ENCODE data around the gene MST1R.
"Not testable (repeated sequence)": the region's sequence is repeated elsewhere in the genome, so short reads cannot be mapped to it uniquely, and the experiment has no call there.

MST1R gene

GRCh38 chr3:49903451-49904424 is at the start of gene MST1R:
Gene MST1R (minus strand): TSS chr3:49903873. CDS start chr3:49903609, 264 bp downstream.
- DNase-seq (ENCODE audit: low read depth in 2 of 2): peak; percentile 68 to 80

DNA sequence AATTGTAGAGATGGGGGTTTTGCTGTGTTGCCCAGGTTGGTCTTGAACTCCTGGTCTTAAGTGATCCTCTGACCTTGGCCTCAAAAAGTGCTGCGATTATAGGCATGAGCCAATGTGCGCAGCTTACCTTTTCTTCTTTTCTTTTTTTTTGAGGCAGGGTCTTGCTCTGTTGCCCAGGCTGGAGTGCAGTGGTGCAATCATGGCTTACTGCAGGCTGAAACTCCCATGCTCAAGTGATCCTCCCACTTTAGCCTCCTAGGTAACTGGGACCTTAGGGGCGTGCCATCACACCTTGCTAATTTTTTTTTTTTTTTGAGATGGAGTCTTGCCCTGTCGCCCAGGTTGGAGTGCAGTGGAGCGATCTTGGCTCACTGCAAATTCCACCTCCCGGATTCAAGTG is 49.3 kb upstream of the MST1R start:
- no peak for DNase-seq (ENCODE audit: low read depth in 2 of 2)

DNA sequence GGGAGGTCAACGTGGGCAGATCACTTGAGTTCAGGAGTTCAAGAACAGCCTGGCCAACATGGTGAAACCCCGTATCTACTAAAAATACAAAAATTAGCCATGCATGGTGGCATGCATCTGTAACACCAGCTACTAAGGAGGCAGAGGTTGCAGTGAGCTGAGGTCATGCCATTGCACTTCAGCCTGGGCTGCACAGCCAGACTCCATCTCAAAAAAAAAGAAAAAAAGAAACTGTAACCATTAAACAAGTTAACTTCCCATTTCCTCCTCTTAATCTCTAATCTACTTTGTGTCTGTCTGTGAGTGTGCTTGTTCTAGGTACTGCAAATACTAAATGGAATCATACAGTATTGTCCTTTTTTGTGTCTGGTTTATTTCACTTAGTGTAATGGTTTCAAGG is 39.0 kb upstream of the MST1R start:
- DNase-seq (ENCODE audit: low read depth in 2 of 2): no peak

GRCh38 chr3:49940667-49941249 is 37.1 kb upstream of the MST1R start:
- DNase-seq (ENCODE audit: low read depth in 2 of 2): no peak

- DNase-seq (ENCODE audit: low read depth in 2 of 2): peak; percentile 88 to 92
These were observed 36.4 kb upstream of the MST1R start, which contains the start of gene RBM6 for GRCh38 chr3:49939858-49940666. Gene RBM6 (plus strand): TSS chr3:49940150. CDS start chr3:49962642, 22,492 bp downstream.

DNA sequence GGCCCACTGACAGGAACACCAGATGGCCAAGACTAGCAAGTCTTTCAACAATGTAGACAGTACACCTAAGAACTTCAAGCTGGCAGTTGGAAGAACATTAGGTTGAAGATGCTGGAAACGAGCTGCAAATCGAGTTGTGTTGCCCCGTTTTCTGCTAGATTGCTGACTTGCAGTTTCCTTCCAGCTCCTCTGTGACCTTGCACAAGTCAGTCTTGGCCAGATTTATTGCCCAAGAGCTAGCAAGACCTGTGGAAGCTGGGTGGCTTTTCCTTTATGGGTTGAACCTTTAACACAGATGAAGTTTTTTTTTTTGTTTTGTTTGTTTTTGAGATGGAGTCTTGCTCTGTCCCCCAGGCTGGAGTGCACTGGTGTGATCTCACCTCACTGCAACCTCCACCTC is 33.4 kb upstream of the MST1R start:
- no peak for DNase-seq (ENCODE audit: low read depth in 2 of 2)

GRCh38 chr3:49932281-49932680 is 28.6 kb upstream of the MST1R start:
- not testable (repeated sequence) for DNase-seq (ENCODE audit: low read depth in 2 of 2)

DNA sequence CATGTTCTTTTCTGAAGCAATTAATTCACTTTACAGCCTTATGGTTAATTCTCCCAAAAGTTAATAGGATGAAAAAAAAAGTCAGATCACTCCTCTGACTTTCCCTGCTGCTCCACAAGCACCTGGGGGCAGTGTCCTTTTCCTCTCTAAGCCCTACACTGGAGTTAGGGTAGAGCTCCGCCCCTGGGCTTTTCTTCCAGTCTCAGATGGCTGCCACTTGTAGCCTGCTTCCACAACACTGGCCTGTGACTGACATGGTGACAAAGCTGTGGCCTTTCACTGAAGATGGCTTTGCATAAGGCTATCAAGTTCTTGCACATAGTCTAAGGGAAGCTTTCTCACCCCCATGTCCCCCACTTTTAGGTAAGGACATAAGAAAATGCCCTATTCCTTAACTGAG is 27.2 kb upstream of the MST1R start:
- no peak for DNase-seq (ENCODE audit: low read depth in 2 of 2)

DNA sequence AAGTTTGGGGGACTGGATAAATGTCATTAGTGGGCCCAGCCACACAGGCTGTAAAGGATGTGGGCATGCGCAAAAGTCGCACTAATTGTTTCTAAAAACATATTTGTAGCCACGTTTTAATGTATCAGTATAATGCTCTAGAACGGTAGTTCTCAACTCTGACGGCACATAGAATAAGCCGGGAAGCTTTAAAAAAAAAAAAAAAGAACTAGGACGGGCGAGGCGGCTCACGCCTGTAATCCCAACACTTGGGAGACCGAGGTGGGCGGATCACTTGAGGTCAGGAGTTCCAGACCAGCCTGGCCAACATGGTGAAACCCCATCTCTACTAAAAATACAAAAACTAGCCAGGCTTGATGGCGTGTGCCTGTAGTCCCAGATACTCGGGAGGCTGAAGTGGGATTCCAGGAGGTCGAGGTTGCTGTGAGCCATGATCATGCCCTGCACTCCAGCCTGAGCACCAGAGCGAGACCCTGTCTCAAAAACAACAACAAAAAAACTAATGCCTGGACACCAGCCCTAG is 26.6 kb upstream of the MST1R start:
- DNase-seq (ENCODE audit: low read depth in 2 of 2): no peak

DNA sequence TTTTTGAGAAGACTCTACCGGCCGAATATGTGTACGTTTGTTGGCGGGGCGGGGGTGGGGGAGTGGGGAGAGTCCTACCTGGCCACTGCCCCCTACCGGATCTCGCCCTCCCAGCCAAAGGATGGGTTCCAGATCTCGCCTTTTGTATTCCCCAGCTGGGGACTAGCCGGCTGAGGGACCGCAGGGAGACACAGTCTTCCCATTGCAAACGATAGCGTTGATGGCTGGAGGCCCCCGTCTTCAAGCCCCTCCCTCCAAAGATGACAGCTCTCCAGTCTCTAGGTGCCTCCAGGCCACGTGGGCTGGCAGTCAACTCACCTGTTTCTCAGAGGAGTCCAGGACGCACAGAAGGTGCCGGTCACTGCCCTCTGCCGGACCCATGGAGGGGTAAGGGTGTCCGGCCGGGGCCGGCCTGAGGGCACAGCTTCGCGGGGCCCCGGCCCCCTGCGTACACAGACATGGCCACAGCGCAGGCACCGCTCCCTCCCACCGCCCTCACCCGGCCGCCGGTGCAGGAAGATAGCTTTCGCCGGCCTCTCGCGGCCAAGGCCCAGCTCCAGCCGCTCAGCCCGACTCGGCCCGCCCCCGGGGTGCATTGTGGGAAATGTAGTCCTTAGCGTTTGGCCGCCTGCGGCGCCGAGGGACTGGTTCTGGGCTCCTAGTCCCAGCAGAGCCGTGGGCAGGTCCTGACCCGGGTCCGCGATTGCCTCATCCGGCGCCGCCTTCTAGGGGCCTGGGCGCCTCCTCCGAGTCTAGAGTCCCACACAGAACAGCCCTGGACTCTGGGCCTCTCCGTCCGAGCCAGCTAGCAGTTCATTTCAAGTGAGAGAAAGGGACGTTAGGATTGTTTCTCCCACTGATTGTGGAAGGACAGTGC is 25.9 kb upstream of the MST1R start, which contains the start of gene MON1A:
Gene MON1A, minus strand, starts transcription at position 521 of the 877 bp plus-strand sequence. CDS start 16,465 bp downstream, outside the sequence.
- DNase-seq (ENCODE audit: low read depth in 2 of 2): peak; percentile 75 to 86

GRCh38 chr3:49928481-49929017 is 24.9 kb upstream of the MST1R start:
- no peak for DNase-seq (ENCODE audit: low read depth in 2 of 2)

DNA sequence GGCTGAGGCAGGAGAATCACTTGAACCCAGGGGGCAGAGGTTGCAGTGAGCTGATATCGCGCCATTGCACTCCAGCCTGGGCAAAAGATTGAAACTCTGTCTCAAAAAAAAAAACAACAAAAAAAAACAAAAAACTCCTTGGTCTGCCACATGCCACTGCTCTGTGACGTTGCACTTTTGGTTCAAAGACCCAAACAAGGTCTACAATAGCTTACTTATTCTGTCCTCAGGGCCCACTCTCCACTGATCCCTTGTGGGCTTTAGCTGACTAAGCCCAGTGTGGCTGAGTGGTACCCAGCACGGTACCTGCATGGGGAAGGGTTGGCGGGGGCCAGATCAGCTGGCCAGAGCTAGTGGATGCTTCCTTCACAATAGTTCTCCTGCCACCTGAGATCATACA is 24.1 kb upstream of the MST1R start:
- DNase-seq (ENCODE audit: low read depth in 2 of 2): no peak

DNA sequence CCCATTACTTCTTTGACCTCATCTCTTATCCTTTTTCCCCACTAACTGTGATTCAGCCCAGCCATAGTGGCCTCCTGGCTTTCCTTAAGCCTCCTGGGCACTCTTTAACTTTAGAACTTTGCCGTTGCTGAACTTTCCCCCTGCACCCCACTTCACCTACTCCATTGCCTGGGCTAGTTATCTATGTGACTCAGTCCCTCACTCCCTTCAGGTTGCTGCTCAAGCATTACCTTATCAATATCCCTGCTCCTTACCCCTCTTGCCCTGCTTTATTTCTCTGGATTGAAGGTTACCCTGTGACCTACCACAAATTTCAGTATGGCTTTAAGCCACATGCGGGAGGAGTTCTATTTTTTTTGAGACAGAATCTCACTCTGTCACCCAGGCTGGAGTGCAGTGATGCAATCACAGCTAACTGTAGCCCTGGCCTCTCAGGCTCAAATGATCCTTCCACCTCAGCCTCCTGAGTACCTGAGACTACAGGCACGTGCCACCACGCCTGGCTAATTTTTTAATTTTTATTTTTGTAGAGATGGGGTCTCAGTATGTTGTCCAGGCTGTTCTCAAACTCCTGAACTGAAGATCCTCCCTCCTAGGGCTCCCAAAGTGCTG is 22.6 kb upstream of the MST1R start:
- DNase-seq (ENCODE audit: low read depth in 2 of 2): no peak

- no peak for DNase-seq (ENCODE audit: low read depth in 2 of 2)
These were observed 21.8 kb upstream of the MST1R start for GRCh38 chr3:49925485-49925884.

GRCh38 chr3:49924683-49925082 is 21.0 kb upstream of the MST1R start:
- DNase-seq (ENCODE audit: low read depth in 2 of 2): no peak

GRCh38 chr3:49917806-49918590 is 14.3 kb upstream of the MST1R start:
- not testable (repeated sequence) for DNase-seq (ENCODE audit: low read depth in 2 of 2)

DNA sequence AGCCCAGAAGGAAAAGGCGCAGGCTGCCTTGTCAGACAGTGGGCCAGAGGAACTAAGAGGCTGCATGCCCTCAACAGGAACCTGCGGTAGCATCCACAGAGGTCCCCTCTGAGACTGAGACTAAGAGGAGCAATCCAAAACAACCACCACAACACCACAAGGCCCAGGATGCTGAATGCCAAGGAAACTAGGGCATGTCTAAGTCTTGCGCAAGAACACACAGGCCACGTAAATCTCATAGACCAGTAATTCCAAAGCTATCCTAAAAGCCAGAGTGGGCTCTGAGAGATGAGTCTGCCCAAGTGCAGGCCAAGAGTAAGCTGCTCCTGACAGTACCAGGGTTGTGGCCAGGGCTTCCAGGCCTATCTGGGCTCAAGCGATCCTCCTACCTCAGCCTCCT is 13.0 kb upstream of the MST1R start:
- DNase-seq (ENCODE audit: low read depth in 2 of 2): no peak

DNA sequence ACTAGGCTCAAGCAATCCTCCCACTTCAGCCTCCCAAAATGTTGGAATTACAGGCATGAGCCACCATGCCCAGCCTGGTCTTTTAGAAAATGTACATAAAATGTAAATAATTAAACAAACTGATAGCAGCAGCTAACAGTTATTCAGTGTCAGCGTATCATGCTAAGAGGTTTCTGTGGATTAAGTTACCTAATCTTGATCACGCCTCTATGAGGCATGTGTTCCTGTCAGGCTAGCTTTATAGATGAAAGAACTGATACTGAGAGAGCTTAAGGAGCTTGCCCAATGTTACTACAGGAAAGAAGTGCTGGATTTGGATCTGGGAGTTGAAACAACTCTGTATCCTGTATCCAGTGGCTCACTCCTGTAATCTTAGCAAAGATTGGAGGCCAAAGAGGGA is 11.2 kb upstream of the MST1R start:
- no peak for DNase-seq (ENCODE audit: low read depth in 2 of 2)

DNA sequence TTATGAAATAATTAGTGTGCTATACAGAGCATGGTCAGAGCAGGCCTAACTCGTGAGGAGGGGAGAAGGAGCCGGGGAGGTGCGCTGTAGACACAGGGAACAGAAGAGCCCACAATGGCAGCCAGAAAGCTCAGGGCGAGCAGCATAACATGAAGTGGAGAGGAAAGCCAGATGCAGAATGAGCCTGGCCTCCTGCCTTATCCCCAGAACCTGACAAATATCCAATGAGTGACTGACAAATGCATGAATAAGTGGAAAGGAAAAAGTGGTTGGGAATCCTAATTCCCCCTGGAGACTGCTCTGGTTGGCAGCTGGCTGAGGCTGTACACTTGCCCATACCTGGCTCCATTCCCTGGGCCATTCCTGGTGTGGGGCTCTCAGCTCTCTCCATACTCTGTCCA is 9.2 kb upstream of the MST1R start:
- DNase-seq (ENCODE audit: low read depth in 2 of 2): no peak
